Activated naive CD4-positive, alpha-beta T cell treated with Interleukin-2 at 50 U/mL for 16 hours (primary cell): ENCODE measurements around the gene MBP.

Experiments used
- DNase-seq: peaks from one replicate; pipeline ENCODE4 v3.0.0-alpha.2; 2020

Gene MBP

GRCh38 chr18:77133835-77134496, 1.4 kb upstream of the MBP start:
- no peak for DNase-seq

- no peak for DNase-seq
Observed at GRCh38 chr18:77133051-77133834, 660 bp upstream of the MBP start.

GRCh38 chr18:77131652-77132368, 773 bp downstream of the MBP start:
- peak; percentile 41 for DNase-seq

- DNase-seq, result peak; percentile 63
Observed at GRCh38 chr18:77131100-77131651, 1.4 kb downstream of the MBP start.

GRCh38 chr18:77130229-77131099, 2.1 kb downstream of the MBP start:
- peak; percentile 42 for DNase-seq

GRCh38 chr18:77129150-77129551, 3.4 kb downstream of the MBP start:
- DNase-seq, result no peak

- DNase-seq, result peak; percentile 42
Observed at GRCh38 chr18:77127769-77128671, 4.6 kb downstream of the MBP start.

GRCh38 chr18:77124452-77124922, 8.1 kb downstream of the MBP start:
- peak; percentile 61 for DNase-seq

- peak; percentile 28 for DNase-seq
Observed at GRCh38 chr18:77123320-77124231, 9.0 kb downstream of the MBP start.

GRCh38 chr18:77121523-77121922, 11.1 kb downstream of the MBP start:
- no peak for DNase-seq

GRCh38 chr18:77119851-77120491, 12.6 kb downstream of the MBP start:
- no peak for DNase-seq

GRCh38 chr18:77119101-77119850, 13.3 kb downstream of the MBP start:
- DNase-seq, result no peak

GRCh38 chr18:77118256-77119090, 14.1 kb downstream of the MBP start:
- peak; percentile 0 for DNase-seq

GRCh38 chr18:77116201-77117080, 16.1 kb downstream of the MBP start:
- peak; percentile 1 for DNase-seq

GRCh38 chr18:77115192-77115953, 17.2 kb downstream of the MBP start:
- peak; percentile 1 for DNase-seq
